GM15510 (cell line): ENCODE measurements around the gene FTO.

Source experiments
- POLR2A ChIP-seq: IDR thresholded peaks from 3 replicates; pipeline ENCODE4 v1.6.1; 2011; ENCODE audit warnings: borderline replicate concordance; ENCODE audit not compliant: insufficient read length; ENCODE audit errors: extremely low read depth

The FTO gene

GRCh38 chr16:54055191-54055590 is 351.2 kb downstream of the FTO start:
- no peak for TF ChIP-seq POLR2A

GRCh38 chr16:54055864-54056263 is 351.9 kb downstream of the FTO start:
- no peak for TF ChIP-seq POLR2A

GRCh38 chr16:54056921-54057320 is 353.0 kb downstream of the FTO start:
- no peak for TF ChIP-seq POLR2A

- TF ChIP-seq POLR2A = no peak
Measured at GRCh38 chr16:54059319-54059718, 355.4 kb downstream of the FTO start.

GRCh38 chr16:54060599-54061421 is 356.9 kb downstream of the FTO start:
- no peak for TF ChIP-seq POLR2A

GRCh38 chr16:54061454-54061853 is 357.5 kb downstream of the FTO start:
- TF ChIP-seq POLR2A = no peak

GRCh38 chr16:54062361-54063278 is 358.7 kb downstream of the FTO start:
- no peak for TF ChIP-seq POLR2A

- TF ChIP-seq POLR2A = no peak
Measured at GRCh38 chr16:54063279-54063773, 359.4 kb downstream of the FTO start.

GRCh38 chr16:54066451-54067105 is 362.6 kb downstream of the FTO start:
- no peak for TF ChIP-seq POLR2A

GRCh38 chr16:54067322-54068065 is 363.5 kb downstream of the FTO start:
- no peak for TF ChIP-seq POLR2A

GRCh38 chr16:54068212-54068611 is 364.3 kb downstream of the FTO start:
- TF ChIP-seq POLR2A = no peak

- TF ChIP-seq POLR2A = no peak
Measured at GRCh38 chr16:54069601-54070239, 365.8 kb downstream of the FTO start.

- no peak for TF ChIP-seq POLR2A
Measured at GRCh38 chr16:54070789-54071343, 366.9 kb downstream of the FTO start.

- no peak for TF ChIP-seq POLR2A
Measured at GRCh38 chr16:54071514-54071913, 367.6 kb downstream of the FTO start.

- no peak for TF ChIP-seq POLR2A
Measured at GRCh38 chr16:54072237-54072636, 368.3 kb downstream of the FTO start.
